A673 (cell line): Measurements from ENCODE around the gene HNF1B. TPM values are rescaled to one million over a fixed set of nuclear protein-coding genes. Genes with fewer than 3 reads are reported as not detected.

Experiments
- BruUV-seq: library from RNA; stranded (reverse); fragments of 400-500 nt; replicated peaks from 2 replicates; lab custom pipeline; 2021; lab: Mats Ljungman, UMichigan
- CTCF ChIA-PET: fragments of 300-600 bp; sonication (Branson Sonifier 250); formaldehyde crosslinking; loops from one replicate; lab custom pipeline; 2022; ENCODE audit warnings: antibody characterized with exemption; lab: Charles Lee
- POLR2A ChIA-PET: fragments of 300-600 bp; sonication (Branson Sonifier 250); formaldehyde crosslinking; loops from one replicate; lab custom pipeline; 2022; ENCODE audit warnings: antibody characterized with exemption; ENCODE audit not compliant: low non-redundant PET; lab: Charles Lee
- DNase-seq: peaks from one replicate; pipeline ENCODE4 v3.0.0-alpha.2; 2015; ENCODE audit warnings: low spot score
- H3K27ac ChIP-seq: fragments of 200-600 bp; sonication (generic); 2 replicates; pipeline ENCODE4 v1.5.1; 2016; ENCODE audit warnings: mixed run types, low read depth, mild to moderate bottlenecking, mixed read lengths, antibody characterized with exemption, low read length; ENCODE audit not compliant: poor library complexity, severe bottlenecking
- H3K27me3 ChIP-seq: fragments of 200-600 bp; sonication (generic); replicated peaks from 2 replicates; pipeline ENCODE4 v1.6.1; 2017; ENCODE audit warnings: mixed run types, low read depth, mild to moderate bottlenecking, mixed read lengths, antibody characterized with exemption, low read length; ENCODE audit not compliant: insufficient read depth, poor library complexity
- H3K36me3 ChIP-seq: fragments of 200-600 bp; sonication (generic); 2 replicates; pipeline ENCODE4 v1.6.1; 2016; ENCODE audit warnings: mixed run types, mild to moderate bottlenecking, mixed read lengths, antibody characterized with exemption, low read length; ENCODE audit not compliant: insufficient read depth, poor library complexity, severe bottlenecking
- H3K4me1 ChIP-seq: fragments of 200-600 bp; sonication (generic); 2 replicates; pipeline ENCODE4 v1.6.1; 2017; ENCODE audit warnings: mixed run types, mild to moderate bottlenecking, mixed read lengths, antibody characterized with exemption, low read length; ENCODE audit not compliant: insufficient read depth, poor library complexity, severe bottlenecking
- H3K4me3 ChIP-seq: fragments of 200-600 bp; sonication (generic); 2 replicates; pipeline ENCODE4 v1.5.1; 2016; ENCODE audit warnings: low read depth, mixed run types, mild to moderate bottlenecking, mixed read lengths, low read length; ENCODE audit not compliant: poor library complexity, severe bottlenecking
- H3K9me3 ChIP-seq: fragments of 200-600 bp; sonication (generic); 2 replicates; pipeline ENCODE4 v1.6.1; 2016; ENCODE audit warnings: mixed run types, low read depth, mild to moderate bottlenecking, mixed read lengths, antibody characterized with exemption, low read length; ENCODE audit not compliant: poor library complexity, severe bottlenecking
- EZH2 ChIP-seq: fragments of 200-600 bp; sonication (generic); IDR thresholded peaks from 2 replicates; pipeline ENCODE4 v1.6.1; 2017; ENCODE audit warnings: borderline replicate concordance, low read depth, mild to moderate bottlenecking, mixed read lengths, antibody characterized with exemption, low read length; ENCODE audit not compliant: poor library complexity, severe bottlenecking
- intact Hi-C: fragments of 100-400 bp; cut with micrococcal nuclease; formaldehyde crosslinking; loops from one replicate; pipeline ENCODE4 v1.10.0; 2022; ENCODE audit not compliant: unreplicated experiment
- total RNA-seq: library from RNA; stranded (reverse); gene quantifications from 2 replicates; pipeline ENCODE4 v1.2.3, GENCODE V29; 2021
- TF ChIP-seq, protein P1 (sequence below): fragments of 300-800, 200-600 bp; sonication (generic); conservative IDR thresholded peaks from 2 replicates; pipeline ENCODE4 v1.5.1; 2017; ENCODE audit warnings: low read depth, mild to moderate bottlenecking, antibody characterized with exemption, low read length, moderate library complexity, mixed read lengths

Gene HNF1B
- total RNA-seq, 1 experiment from 2014 or later = not detected

DNA sequence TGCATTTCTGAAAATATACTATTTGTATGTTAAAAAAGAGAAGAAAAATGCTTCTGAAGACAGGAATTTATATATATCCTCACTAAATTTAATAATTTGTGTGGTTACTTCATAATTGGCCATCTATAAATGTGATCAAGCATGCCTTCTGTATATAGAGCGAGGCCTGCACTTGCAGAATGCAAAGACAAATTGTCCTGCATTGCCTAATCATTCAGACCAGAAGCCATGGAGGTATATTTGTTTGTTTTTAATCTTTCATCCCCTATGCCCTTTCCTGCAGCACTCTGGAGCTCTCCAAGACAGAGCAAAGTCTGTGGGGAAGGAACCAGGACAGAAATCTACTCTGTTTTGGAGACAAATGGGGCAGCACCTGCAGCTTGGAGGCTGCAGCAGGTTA lies 77.8 kb downstream of the HNF1B start:
- Histone ChIP-seq H3K4me1 (no peaks in the 10 kb centered on the region), H3K4me3 (no peak overlapping the region), H3K9me3 (no peaks in the 10 kb centered on the region), H3K36me3 (no peaks in the 10 kb centered on the region), H3K27ac (no peak overlapping the region), H3K27me3 (no peaks in the 10 kb centered on the region)
- intact Hi-C loops = no loop called here
- ChIA-PET CTCF (no interaction called here), POLR2A (no interaction called here)
- no peak for DNase-seq
- no peak for TF ChIP-seq EZH2
- TF ChIP-seq, protein P1, sequence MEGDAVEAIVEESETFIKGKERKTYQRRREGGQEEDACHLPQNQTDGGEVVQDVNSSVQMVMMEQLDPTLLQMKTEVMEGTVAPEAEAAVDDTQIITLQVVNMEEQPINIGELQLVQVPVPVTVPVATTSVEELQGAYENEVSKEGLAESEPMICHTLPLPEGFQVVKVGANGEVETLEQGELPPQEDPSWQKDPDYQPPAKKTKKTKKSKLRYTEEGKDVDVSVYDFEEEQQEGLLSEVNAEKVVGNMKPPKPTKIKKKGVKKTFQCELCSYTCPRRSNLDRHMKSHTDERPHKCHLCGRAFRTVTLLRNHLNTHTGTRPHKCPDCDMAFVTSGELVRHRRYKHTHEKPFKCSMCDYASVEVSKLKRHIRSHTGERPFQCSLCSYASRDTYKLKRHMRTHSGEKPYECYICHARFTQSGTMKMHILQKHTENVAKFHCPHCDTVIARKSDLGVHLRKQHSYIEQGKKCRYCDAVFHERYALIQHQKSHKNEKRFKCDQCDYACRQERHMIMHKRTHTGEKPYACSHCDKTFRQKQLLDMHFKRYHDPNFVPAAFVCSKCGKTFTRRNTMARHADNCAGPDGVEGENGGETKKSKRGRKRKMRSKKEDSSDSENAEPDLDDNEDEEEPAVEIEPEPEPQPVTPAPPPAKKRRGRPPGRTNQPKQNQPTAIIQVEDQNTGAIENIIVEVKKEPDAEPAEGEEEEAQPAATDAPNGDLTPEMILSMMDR = no peak
- no TSS peak for BruUV-seq

DNA sequence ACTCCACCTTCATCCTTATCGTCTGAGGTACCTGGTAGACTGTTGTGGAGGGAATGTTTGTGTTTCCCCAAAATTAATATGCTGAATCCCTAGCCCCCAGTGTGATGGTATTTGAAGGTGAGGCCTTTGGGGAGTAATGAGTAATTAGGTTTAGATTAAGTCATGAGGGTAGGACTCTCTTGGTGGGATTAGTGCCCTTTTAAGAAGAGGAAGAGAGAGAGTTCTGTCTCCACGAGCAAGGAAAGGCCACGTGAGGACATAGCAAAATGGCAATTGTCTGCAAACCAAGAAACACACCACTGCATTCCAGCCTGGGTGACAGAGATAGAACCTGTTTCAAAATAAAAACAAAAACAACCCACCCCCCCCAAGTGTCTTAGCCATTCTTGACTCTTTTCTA lies 80.6 kb downstream of the HNF1B start:
- intact Hi-C loops = no loop called here
- BruUV-seq = no TSS peak
- no peak for DNase-seq
- Histone ChIP-seq H3K4me1 (no peaks in the 10 kb centered on the region), H3K27ac (no peak overlapping the region), H3K4me3 (no peak overlapping the region), H3K36me3 (no peaks in the 10 kb centered on the region), H3K9me3 (no peaks in the 10 kb centered on the region), H3K27me3 (no peaks in the 10 kb centered on the region)
- ChIA-PET CTCF (no interaction called here), POLR2A (no interaction called here)
- TF ChIP-seq, protein P1 = no peak

DNA sequence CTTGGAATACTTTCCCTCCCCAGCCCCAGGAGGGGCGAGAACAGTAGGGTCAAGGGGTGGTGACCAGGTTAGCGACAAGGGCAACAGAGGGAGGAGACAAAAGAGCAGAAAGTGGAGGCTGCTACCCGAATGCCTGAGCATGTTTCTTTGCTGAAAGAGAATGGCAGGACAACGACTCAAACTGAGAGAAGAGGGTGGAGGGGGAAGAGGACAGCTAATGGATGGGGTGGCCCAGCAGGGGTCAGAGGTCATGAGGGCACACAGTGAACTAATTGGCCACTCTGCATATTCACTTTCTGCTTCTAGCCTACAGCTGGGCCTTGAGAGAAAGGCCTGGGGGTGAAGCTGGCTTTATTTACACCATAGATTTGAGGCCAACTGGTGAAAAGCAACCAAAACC lies 82.5 kb downstream of the HNF1B start:
- ChIA-PET CTCF (no interaction called here), POLR2A (no interaction called here)
- H3K27ac ChIP-seq = no peak overlapping the region
- no peaks in the 10 kb centered on the region for H3K9me3 ChIP-seq
- intact Hi-C loops = no loop called here
- no peaks in the 10 kb centered on the region for H3K36me3 ChIP-seq
- no peaks in the 10 kb centered on the region for H3K4me1 ChIP-seq
- TF ChIP-seq, protein P1 = no peak
- no peak for TF ChIP-seq EZH2
- no peak overlapping the region for H3K4me3 ChIP-seq
- DNase-seq = no peak
- BruUV-seq = no TSS peak
- no peaks in the 10 kb centered on the region for H3K27me3 ChIP-seq
